Neural progenitor cell (in vitro differentiated cells): ENCODE results near the gene LGALS3. TPM values are rescaled to one million over a fixed set of nuclear protein-coding genes. Genes with fewer than 3 reads are reported as not detected.

ENCODE experiments used
- DNase-seq: peaks from one replicate; pipeline ENCODE4 v3.0.0-alpha.2; 2016; ENCODE audit warnings: low spot score
- H2AFZ ChIP-seq: fragments of 200-600 bp; sonication (generic); replicated peaks from 2 replicates; pipeline ENCODE4 v1.6.1; 2016; ENCODE audit warnings: antibody characterized with exemption
- H3F3A ChIP-seq: fragments of 200-600 bp; sonication (generic); 2 replicates; pipeline ENCODE4 v1.6.1; 2016; ENCODE audit warnings: antibody characterized with exemption, low read depth
- H3K27ac ChIP-seq: fragments of 200-600 bp; sonication (generic); 2 replicates; pipeline ENCODE4 v1.5.1; 2016; ENCODE audit warnings: mild to moderate bottlenecking
- H3K27me3 ChIP-seq: fragments of 200-600 bp; sonication (generic); 2 replicates; pipeline ENCODE4 v1.6.1; 2016; ENCODE audit warnings: mild to moderate bottlenecking, moderate library complexity
- H3K36me3 ChIP-seq: fragments of 200-600 bp; sonication (generic); 2 replicates; pipeline ENCODE4 v1.5.1; 2016
- H3K4me1 ChIP-seq: fragments of 200-600 bp; sonication (generic); 2 replicates; pipeline ENCODE4 v1.6.1; 2016; ENCODE audit warnings: mixed run types
- H3K4me2 ChIP-seq: fragments of 200-600 bp; sonication (generic); 2 replicates; pipeline ENCODE4 v1.6.1; 2016
- H3K4me3 ChIP-seq: fragments of 200-600 bp; sonication (generic); 2 replicates; pipeline ENCODE4 v1.5.1; 2016
- H3K79me2 ChIP-seq: fragments of 200-600 bp; sonication (generic); 2 replicates; pipeline ENCODE4 v1.6.1; 2016; ENCODE audit warnings: low read depth
- H3K9ac ChIP-seq: fragments of 200-600 bp; sonication (generic); 2 replicates; pipeline ENCODE4 v1.6.1; 2016
- H3K9me3 ChIP-seq: fragments of 200-600 bp; sonication (generic); 2 replicates; pipeline ENCODE4 v1.5.1; 2016; ENCODE audit warnings: low read depth
- H4K20me1 ChIP-seq: fragments of 200-600 bp; sonication (generic); 2 replicates; pipeline ENCODE4 v1.6.1; 2016; ENCODE audit warnings: low read depth
- H3K27ac Mint-ChIP-seq: 3 replicates; pipeline ENCODE4 v1.8.0; 2021; ENCODE audit warnings: mixed read lengths
- H3K27me3 Mint-ChIP-seq: 2 replicates; pipeline ENCODE4 v1.8.0; 2022; ENCODE audit warnings: low read depth, mild to moderate bottlenecking, inconsistent platforms, moderate library complexity, mixed read lengths; ENCODE audit not compliant: insufficient read depth
- H3K36me3 Mint-ChIP-seq: 3 replicates; pipeline ENCODE4 v1.8.0; 2021; ENCODE audit warnings: mixed read lengths
- H3K4me1 Mint-ChIP-seq: 3 replicates; pipeline ENCODE4 v1.8.0; 2021; ENCODE audit warnings: mixed read lengths
- H3K4me3 Mint-ChIP-seq: 3 replicates; pipeline ENCODE4 v1.8.0; 2021; ENCODE audit warnings: mild to moderate bottlenecking, moderate library complexity, mixed read lengths
- H3K9me3 Mint-ChIP-seq: 3 replicates; pipeline ENCODE4 v1.8.0; 2020; ENCODE audit warnings: mixed read lengths
- CTCF ChIP-seq: fragments of 200-600 bp; sonication (generic); IDR thresholded peaks from 2 replicates; pipeline ENCODE4 v1.5.1; 2017; ENCODE audit warnings: antibody characterized with exemption, mild to moderate bottlenecking
- EZH2 ChIP-seq: fragments of 200-600 bp; sonication (generic); IDR thresholded peaks from 2 replicates; pipeline ENCODE4 v1.6.1; 2017; ENCODE audit warnings: antibody characterized with exemption, mild to moderate bottlenecking, moderate library complexity
- EZH2phosphoT487 ChIP-seq: fragments of 200-600 bp; sonication (generic); IDR thresholded peaks from 2 replicates; pipeline ENCODE4 v1.6.1; 2017; ENCODE audit warnings: antibody characterized with exemption
- total RNA-seq: library from RNA; depleted of rRNA; stranded (reverse); fragments of >200 nt; gene quantifications from 2 replicates; pipeline ENCODE4 v1.2.3, GENCODE V29; 2015; ENCODE audit warnings: low replicate concordance

LGALS3 gene
- total RNA-seq, 1 donor from 2014 or later: not detected

GRCh38 chr14:55123852-55124639 is 5.0 kb upstream of the LGALS3 start:
- Histone ChIP-seq H3K4me3 (no peak overlapping the region), H3K27me3 (peaks cover 27% of the 10 kb centered on the region), H3K9me3 (no peaks in the 10 kb centered on the region), H4K20me1 (peaks cover 6% of the 10 kb centered on the region), H3K79me2 (no peaks in the 10 kb centered on the region), H3K36me3 (no peaks in the 10 kb centered on the region), H3K4me2 (no peak overlapping the region), H3K27ac (no peak overlapping the region), H3F3A (peaks cover 17% of the 10 kb centered on the region), H3K9ac (no peak overlapping the region), H3K4me1 (peaks cover 27% of the 10 kb centered on the region), H2AFZ (no peak overlapping the region)
- Mint-ChIP-seq H3K4me1 (peaks cover 56% of the 10 kb centered on the region), H3K4me3 (no peak overlapping the region), H3K27ac (peak overlapping the region; percentile 67), H3K9me3 (no peaks in the 10 kb centered on the region), H3K27me3 (peaks cover 24% of the 10 kb centered on the region), H3K36me3 (peaks cover 2% of the 10 kb centered on the region)
- no peak for DNase-seq
- TF ChIP-seq EZH2 (no peak), EZH2phosphoT487 (no peak), CTCF (no peak)

GRCh38 chr14:55124774-55125386 is 4.2 kb upstream of the LGALS3 start:
- peaks cover 29% of the 10 kb centered on the region for H3K4me1 ChIP-seq
- DNase-seq: no peak
- peaks cover 35% of the 10 kb centered on the region for H3K27me3 ChIP-seq
- peaks cover 56% of the 10 kb centered on the region for H3K4me1 Mint-ChIP-seq
- peaks cover 27% of the 10 kb centered on the region for H3K27me3 Mint-ChIP-seq
- no peak overlapping the region for H3K27ac Mint-ChIP-seq
- H3K36me3 ChIP-seq: no peaks in the 10 kb centered on the region
- no peak overlapping the region for H3K4me3 Mint-ChIP-seq
- no peak overlapping the region for H3K27ac ChIP-seq
- no peaks in the 10 kb centered on the region for H3K9me3 Mint-ChIP-seq
- H3K4me2 ChIP-seq: no peak overlapping the region
- no peak overlapping the region for H3K4me3 ChIP-seq
- H3K79me2 ChIP-seq: no peaks in the 10 kb centered on the region
- no peak overlapping the region for H3K9ac ChIP-seq
- no peaks in the 10 kb centered on the region for H3K9me3 ChIP-seq
- TF ChIP-seq EZH2 (no peak), CTCF (no peak), EZH2phosphoT487 (no peak)
- H4K20me1 ChIP-seq: peaks cover 6% of the 10 kb centered on the region
- H3F3A ChIP-seq: peaks cover 17% of the 10 kb centered on the region
- H3K36me3 Mint-ChIP-seq: peaks cover 2% of the 10 kb centered on the region
- no peak overlapping the region for H2AFZ ChIP-seq

GRCh38 chr14:55125403-55125802 is 3.6 kb upstream of the LGALS3 start:
- Histone ChIP-seq H2AFZ (no peak overlapping the region), H3K4me3 (no peak overlapping the region), H3K9ac (no peak overlapping the region), H3K4me1 (peaks cover 31% of the 10 kb centered on the region), H3K27me3 (peaks cover 40% of the 10 kb centered on the region), H3K36me3 (no peaks in the 10 kb centered on the region), H3K79me2 (no peaks in the 10 kb centered on the region), H3F3A (peaks cover 17% of the 10 kb centered on the region), H3K4me2 (no peak overlapping the region), H3K27ac (no peak overlapping the region), H3K9me3 (no peaks in the 10 kb centered on the region), H4K20me1 (peaks cover 6% of the 10 kb centered on the region)
- Mint-ChIP-seq H3K27ac (no peak overlapping the region), H3K9me3 (no peaks in the 10 kb centered on the region), H3K36me3 (peaks cover 2% of the 10 kb centered on the region), H3K4me1 (peaks cover 60% of the 10 kb centered on the region), H3K27me3 (peaks cover 32% of the 10 kb centered on the region), H3K4me3 (no peak overlapping the region)
- no peak for DNase-seq
- TF ChIP-seq EZH2 (no peak), CTCF (no peak), EZH2phosphoT487 (no peak)
